H1 (cell line): ENCODE results near the gene FGF11. TPM values are rescaled to one million over a fixed set of nuclear protein-coding genes. Genes with fewer than 3 reads are reported as not detected.

ENCODE experiments used
- CTCF ChIA-PET: fragments of 300-600 bp; sonication (Branson Sonifier 250); formaldehyde crosslinking; loops from one replicate; lab custom pipeline; 2021; ENCODE audit not compliant: partially characterized antibody; lab: Charles Lee
- POLR2A ChIA-PET: fragments of 300-600 bp; sonication (Branson Sonifier 250); formaldehyde crosslinking; loops from one replicate; lab custom pipeline; 2021; ENCODE audit warnings: inconsistent platforms; ENCODE audit not compliant: partially characterized antibody; lab: Charles Lee
- DNase-seq, 2 experiments: peaks; one replicate each; pipeline versions ENCODE4 v3.0.0 to v3.0.0-alpha.2; 2010 to 2022; ENCODE audit warnings: low spot score in 2 of 2, low read depth in 1 of 2, mixed read lengths in 1 of 2
- FAIRE-seq: peaks from 2 replicates; lab custom pipeline; 2011; peaks lifted over from hg19 to GRCh38; lab: Jason Lieb, UNC
- H2AFZ ChIP-seq: 2 replicates; pipeline ENCODE4 v1.8.1; 2012; ENCODE audit warnings: low read length, inconsistent platforms
- H2AK5ac ChIP-seq: 2 replicates; pipeline ENCODE4 v1.6.1; 2013; ENCODE audit warnings: low read depth, low read length
- H2BK120ac ChIP-seq: replicated peaks from 2 replicates; pipeline ENCODE3; 2013; ENCODE audit warnings: low read depth, low read length, inconsistent platforms
- H2BK12ac ChIP-seq: 2 replicates; pipeline ENCODE4 v1.6.1; 2013; ENCODE audit warnings: low read depth, low read length
- H2BK15ac ChIP-seq: 2 replicates; pipeline ENCODE4 v1.6.1; 2013; ENCODE audit warnings: low read length
- H2BK20ac ChIP-seq: 2 replicates; pipeline ENCODE4 v1.6.1; 2013; ENCODE audit warnings: low read length
- H2BK5ac ChIP-seq: 2 replicates; pipeline ENCODE4 v1.6.1; 2013; ENCODE audit warnings: low read depth, low read length
- H3K14ac ChIP-seq: 2 replicates; pipeline ENCODE4 v1.6.1; 2013; ENCODE audit warnings: inconsistent platforms; ENCODE audit not compliant: insufficient read length
- H3K18ac ChIP-seq: 2 replicates; pipeline ENCODE4 v1.6.1; 2013; ENCODE audit warnings: low read length; ENCODE audit errors: extremely low read depth
- H3K23ac ChIP-seq: 2 replicates; pipeline ENCODE4 v1.6.1; 2013; ENCODE audit warnings: inconsistent platforms; ENCODE audit not compliant: insufficient read length
- H3K23me2 ChIP-seq: 2 replicates; pipeline ENCODE4 v1.6.1; 2013; ENCODE audit warnings: low read depth, low read length
- H3K27ac ChIP-seq: 2 replicates; pipeline ENCODE4 v1.6.1; 2011; ENCODE audit warnings: low read depth, low read length, inconsistent platforms
- H3K27me3 ChIP-seq, 4 experiments: replicated peaks in 1 of 4; 1 replicate in 1 of 4; 2 replicates in 3 of 4; pipeline versions ENCODE4 v1.6.1 to v1.8.1; 2011 to 2013; ENCODE audit warnings: low read length in 3 of 4, mild to moderate bottlenecking in 3 of 4, inconsistent platforms in 2 of 4, mixed read lengths in 2 of 4, moderate library complexity in 1 of 4; ENCODE audit not compliant: control insufficient read depth in 3 of 4, insufficient read depth in 3 of 4; ENCODE audit errors: extremely low read depth in 1 of 4
- H3K36me3 ChIP-seq, 4 experiments: 2 replicates each; pipeline versions ENCODE4 v1.6.1 to v1.8.1; 2011 to 2013; ENCODE audit warnings: mild to moderate bottlenecking in 4 of 4, low read length in 3 of 4, moderate library complexity in 2 of 4, control low read depth in 1 of 4, inconsistent platforms in 1 of 4; ENCODE audit not compliant: insufficient read depth in 4 of 4, control insufficient read depth in 2 of 4
- H3K4ac ChIP-seq: replicated peaks from 2 replicates; pipeline ENCODE3; 2013; ENCODE audit warnings: low read length, low read depth, mixed read lengths, inconsistent platforms; ENCODE audit not compliant: insufficient read length
- H3K4me1 ChIP-seq, 4 experiments: replicated peaks in 1 of 4; 1 replicate in 1 of 4; 2 replicates in 3 of 4; pipeline versions ENCODE4 v1.6.1 to v1.8.1; 2011 to 2013; ENCODE audit warnings: low read length in 3 of 4, inconsistent platforms in 2 of 4, mixed read lengths in 1 of 4; ENCODE audit not compliant: insufficient read depth in 4 of 4, control insufficient read depth in 3 of 4
- H3K4me2 ChIP-seq, 2 experiments: 2 replicates each; pipeline versions ENCODE4 v1.6.1 to v1.8.1; 2011 to 2013; ENCODE audit warnings: low read depth in 2 of 2, low read length in 2 of 2, control low read depth in 1 of 2, inconsistent platforms in 1 of 2, mild to moderate bottlenecking in 1 of 2; ENCODE audit not compliant: insufficient read depth in 1 of 2
- H3K4me3 ChIP-seq, 4 experiments: fragments of 200-600, 300-600 bp in 1 of 4; sonication (generic), shearing (Covaris generic), sonication (Bioruptor Twin) in 1 of 4; 2 replicates each; pipeline versions ENCODE4 v1.5.1 to v1.8.1; 2011 to 2016; ENCODE audit warnings: low read length in 4 of 4, low read depth in 3 of 4, control low read depth in 2 of 4, inconsistent platforms in 2 of 4, mild to moderate bottlenecking in 2 of 4, mixed read lengths in 1 of 4, moderate library complexity in 1 of 4; ENCODE audit not compliant: insufficient read depth in 2 of 4; ENCODE audit errors: extremely low read depth in 1 of 4
- H3K56ac ChIP-seq: replicated peaks from 2 replicates; pipeline ENCODE3; 2013; ENCODE audit warnings: low read depth, mild to moderate bottlenecking, mixed read lengths, low read length, inconsistent platforms; ENCODE audit not compliant: insufficient read length
- H3K79me1 ChIP-seq: 2 replicates; pipeline ENCODE4 v1.6.1; 2013; ENCODE audit warnings: low read depth, low read length, control low read depth
- H3K79me2 ChIP-seq, 2 experiments: 2 replicates each; pipeline versions ENCODE4 v1.6.1 to v1.8.1; 2012 to 2013; ENCODE audit warnings: low read length in 2 of 2, mild to moderate bottlenecking in 2 of 2, inconsistent platforms in 1 of 2; ENCODE audit not compliant: insufficient read depth in 2 of 2, control insufficient read depth in 1 of 2
- H3K9ac ChIP-seq, 4 experiments: replicated peaks in 1 of 4; 1 replicate in 1 of 4; 2 replicates in 3 of 4; pipeline versions ENCODE4 v1.6.1 to v1.8.1; 2011 to 2013; ENCODE audit warnings: low read depth in 3 of 4, low read length in 3 of 4, control low read depth in 2 of 4, mild to moderate bottlenecking in 2 of 4, moderate library complexity in 2 of 4, inconsistent platforms in 1 of 4; ENCODE audit errors: extremely low read depth in 1 of 4
- H3K9me3 ChIP-seq, 2 experiments: 2 replicates each; pipeline versions ENCODE4 v1.6.1 to v1.8.1; 2012 to 2013; ENCODE audit warnings: mild to moderate bottlenecking in 2 of 2, moderate library complexity in 2 of 2, control low read depth in 1 of 2, inconsistent platforms in 1 of 2, low read depth in 1 of 2, low read length in 1 of 2, mixed read lengths in 1 of 2; ENCODE audit not compliant: insufficient read depth in 2 of 2
- H4K20me1 ChIP-seq, 2 experiments: replicated peaks in 1 of 2; 2 replicates each; pipeline versions ENCODE3 to v1.8.1; 2011 to 2013; ENCODE audit warnings: inconsistent platforms in 2 of 2, low read length in 2 of 2, mild to moderate bottlenecking in 1 of 2; ENCODE audit not compliant: insufficient read depth in 2 of 2, control insufficient read depth in 1 of 2
- H4K5ac ChIP-seq: 2 replicates; pipeline ENCODE4 v1.6.1; 2013; ENCODE audit warnings: low read length, low read depth, mixed read lengths, inconsistent platforms; ENCODE audit not compliant: insufficient read length
- H4K8ac ChIP-seq: 2 replicates; pipeline ENCODE4 v1.8.0; 2013; ENCODE audit warnings: mild to moderate bottlenecking, moderate library complexity, low read length, inconsistent platforms; ENCODE audit not compliant: insufficient read depth; ENCODE audit errors: extremely low read depth
- H4K91ac ChIP-seq: replicated peaks from 2 replicates; pipeline ENCODE3; 2013; ENCODE audit warnings: low read length, mixed read lengths, inconsistent platforms; ENCODE audit not compliant: insufficient read length
- WGBS, 2 experiments: shearing (Covaris generic) in 1 of 2; methylation state at CpG; one replicate each; pipeline versions ENCODE4 v1.1.6 to v1.1.7; 2013 to 2015; ENCODE audit warnings: low lambda C conversion rate in 2 of 2, mixed read lengths in 2 of 2, inconsistent platforms in 1 of 2, low coverage in 1 of 2, missing lambda C conversion rate in 1 of 2; ENCODE audit not compliant: insufficient replicate concordance in 2 of 2, insufficient coverage in 1 of 2, insufficient read length in 1 of 2; ENCODE audit errors: extremely low coverage in 1 of 2, missing lambda C conversion rate in 1 of 2; 5-methylcytosine and 5-hydroxymethylcytosine counted together
- polyA plus RNA-seq, 7 experiments: library from polyadenylated mRNA; depleted of rRNA in 3 of 7; stranded (reverse) in 5 of 7; unstranded in 2 of 7; fragments of >200 nt in 5 of 7; fragments of 200-250 nt in 2 of 7; gene quantifications; 1 replicate in 5 of 7; 2 replicates in 1 of 7; 4 replicates in 1 of 7; pipeline versions ENCODE4 v1.2.1 to v1.2.3, GENCODE V29; 2011 to 2013; ENCODE audit warnings: missing spikeins in 2 of 7, mixed read lengths in 2 of 7
- total RNA-seq: library from RNA; stranded (reverse); fragmentation: NEBNext Ultra II Directional; extraction: Animal tissue kit (Norgen Biotek cat#: 25700); gene quantifications from 2 replicates; pipeline ENCODE4 v1.2.1, GENCODE V29; 2021
- TF ChIP-seq, protein P1 (sequence below), 3 experiments: IDR thresholded peaks; 1 replicate in 2 of 3; 2 replicates in 1 of 3; pipeline versions ENCODE4 v1.5.1 to v1.6.1; 2011; ENCODE audit warnings: low read length in 3 of 3, mild to moderate bottlenecking in 3 of 3, inconsistent platforms in 2 of 3, low read depth in 1 of 3, moderate library complexity in 1 of 3; ENCODE audit not compliant: insufficient read depth in 1 of 3; ENCODE audit errors: control extremely low read depth in 1 of 3
- TF ChIP-seq, protein P2 (sequence below): IDR thresholded peaks from 2 replicates; pipeline ENCODE4 v1.6.1; 2012; ENCODE audit warnings: inconsistent platforms

FGF11 gene
- total and polyA plus RNA-seq, 2 of the 8 experiments (the other 6 are each of a cell fraction or from before 2014, with no cell fraction given), result 11.8 to 26.1 TPM

DNA sequence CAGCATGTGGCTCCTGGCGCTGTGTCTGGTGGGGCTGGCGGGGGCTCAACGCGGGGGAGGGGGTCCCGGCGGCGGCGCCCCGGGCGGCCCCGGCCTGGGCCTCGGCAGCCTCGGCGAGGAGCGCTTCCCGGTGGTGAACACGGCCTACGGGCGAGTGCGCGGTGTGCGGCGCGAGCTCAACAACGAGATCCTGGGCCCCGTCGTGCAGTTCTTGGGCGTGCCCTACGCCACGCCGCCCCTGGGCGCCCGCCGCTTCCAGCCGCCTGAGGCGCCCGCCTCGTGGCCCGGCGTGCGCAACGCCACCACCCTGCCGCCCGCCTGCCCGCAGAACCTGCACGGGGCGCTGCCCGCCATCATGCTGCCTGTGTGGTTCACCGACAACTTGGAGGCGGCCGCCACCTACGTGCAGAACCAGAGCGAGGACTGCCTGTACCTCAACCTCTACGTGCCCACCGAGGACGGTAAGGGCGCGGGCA, 31.0 kb upstream of the FGF11 start:
- CTCF ChIA-PET, result interaction anchor here (0.8 to 1.5 kb wide), 5 partner anchors 23 to 152 kb away, joined by 3 to 4 read pairs (median 3); no protein-coding TSS in a partner anchor
- H3K9me3 ChIP-seq, result no peaks in the 10 kb centered on the region
- no peak overlapping the region for H3K4ac ChIP-seq
- POLR2A ChIA-PET, result interaction anchor here (0.6 to 8.2 kb wide), 14 partner anchors 11 to 170 kb away, joined by 3 to 66 read pairs (median 3); partner anchors contain the start of genes ACAP1, FGF11, POLR2A and TMEM102
- peaks cover 2 to 22% (median 17%) of the 10 kb centered on the region in 4 experiments; a peak in 5 of 8 replicates for H3K36me3 ChIP-seq
- H3K4me2 ChIP-seq, result peak overlapping the region; percentile 43 to 90
- peaks cover 0 to 19% of the 10 kb centered on the region in 2 experiments for H4K20me1 ChIP-seq
- DNase-seq (no peak), FAIRE-seq (no peak)
- WGBS, 2 experiments, result 54% methylated on average over 31 of the region's 58 CpGs; no CpG with 5 or more reads in 1 of the 2 experiments
- H3K14ac ChIP-seq, result no peak overlapping the region
- no peaks in the 10 kb centered on the region; a peak in 1 of 7 replicates for H3K27me3 ChIP-seq
- peak overlapping the region; percentile 56 for H3K56ac ChIP-seq
- peak overlapping the region; percentile 71 for H4K91ac ChIP-seq
- H2BK5ac ChIP-seq, result no peak overlapping the region
- no peak overlapping the region; the same call in 1 of the 2 replicates for H4K8ac ChIP-seq
- TF ChIP-seq, protein P1, sequence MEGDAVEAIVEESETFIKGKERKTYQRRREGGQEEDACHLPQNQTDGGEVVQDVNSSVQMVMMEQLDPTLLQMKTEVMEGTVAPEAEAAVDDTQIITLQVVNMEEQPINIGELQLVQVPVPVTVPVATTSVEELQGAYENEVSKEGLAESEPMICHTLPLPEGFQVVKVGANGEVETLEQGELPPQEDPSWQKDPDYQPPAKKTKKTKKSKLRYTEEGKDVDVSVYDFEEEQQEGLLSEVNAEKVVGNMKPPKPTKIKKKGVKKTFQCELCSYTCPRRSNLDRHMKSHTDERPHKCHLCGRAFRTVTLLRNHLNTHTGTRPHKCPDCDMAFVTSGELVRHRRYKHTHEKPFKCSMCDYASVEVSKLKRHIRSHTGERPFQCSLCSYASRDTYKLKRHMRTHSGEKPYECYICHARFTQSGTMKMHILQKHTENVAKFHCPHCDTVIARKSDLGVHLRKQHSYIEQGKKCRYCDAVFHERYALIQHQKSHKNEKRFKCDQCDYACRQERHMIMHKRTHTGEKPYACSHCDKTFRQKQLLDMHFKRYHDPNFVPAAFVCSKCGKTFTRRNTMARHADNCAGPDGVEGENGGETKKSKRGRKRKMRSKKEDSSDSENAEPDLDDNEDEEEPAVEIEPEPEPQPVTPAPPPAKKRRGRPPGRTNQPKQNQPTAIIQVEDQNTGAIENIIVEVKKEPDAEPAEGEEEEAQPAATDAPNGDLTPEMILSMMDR (IDR thresholded peaks at IDR 0.05; ENCODE audit: control extremely low read depth in 1 of 3, insufficient read depth in 1 of 3, low read depth in 1 of 3, low read length in 3 of 3), result no peak
- TF ChIP-seq, protein P2, sequence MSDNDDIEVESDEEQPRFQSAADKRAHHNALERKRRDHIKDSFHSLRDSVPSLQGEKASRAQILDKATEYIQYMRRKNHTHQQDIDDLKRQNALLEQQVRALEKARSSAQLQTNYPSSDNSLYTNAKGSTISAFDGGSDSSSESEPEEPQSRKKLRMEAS, result peak; percentile 50; the same call in 1 of the 2 replicates
- H3K4me3 ChIP-seq, result peak overlapping the region; percentile 1 to 44 (median 22); a peak in 5 of 8 replicates
- H3K79me2 ChIP-seq, result peaks cover 0 to 5% of the 10 kb centered on the region in 2 experiments; a peak in 1 of 4 replicates
- H3K18ac ChIP-seq, result peak overlapping the region; percentile 78
- H2AFZ ChIP-seq, result no peak overlapping the region
- H4K5ac ChIP-seq, result no peak overlapping the region
- H3K23ac ChIP-seq, result no peak overlapping the region
- H3K23me2 ChIP-seq, result peaks cover 14% of the 10 kb centered on the region; the same call in 1 of the 2 replicates
- H2BK15ac ChIP-seq, result no peak overlapping the region
- peak overlapping the region; percentile 84; the same call in 1 of the 2 replicates for H2BK12ac ChIP-seq
- H2AK5ac ChIP-seq, result peak overlapping the region; percentile 53; the same call in 1 of the 2 replicates
- 0 out of 2 replicates have a peak overlapping the region, but pooled peaks have one; percentile 32 for H2BK20ac ChIP-seq
- H2BK120ac ChIP-seq, result no peak overlapping the region
- H3K4me1 ChIP-seq, result peaks cover 0 to 20% (median 11%) of the 10 kb centered on the region in 4 experiments; a peak in 5 of 7 replicates
- H3K79me1 ChIP-seq, result peaks cover 4% of the 10 kb centered on the region; the same call in 1 of the 2 replicates
- H3K9ac ChIP-seq, result peak overlapping the region in 1 of 4 experiments; percentile 14; a peak in 1 of 7 replicates
- H3K27ac ChIP-seq, result no peak overlapping the region
